DMS114 treated with DMSO at 0.1 percent for 48 hours (cell line): ENCODE results near the gene PRAMEF20.

ENCODE experiments used
- DNase-seq: peaks from one replicate; lab custom pipeline; 2025; ENCODE audit not compliant: unreplicated experiment; lab: John Stamatoyannopoulos, UW

The PRAMEF20 gene

GRCh38 chr1:13461977-13462376 lies 51.7 kb downstream of the PRAMEF20 start:
- no peak for DNase-seq

- no peak for DNase-seq
Measured at GRCh38 chr1:13462682-13463081, 52.4 kb downstream of the PRAMEF20 start.

- no peak for DNase-seq
Measured at GRCh38 chr1:13465515-13465914, 55.3 kb downstream of the PRAMEF20 start.

- no peak for DNase-seq
Measured at GRCh38 chr1:13469343-13469742, 59.1 kb downstream of the PRAMEF20 start.
